Retinal pigment epithelial cell (primary cell): ENCODE results near the gene INPP4A.
A peak's percentile ranks its signal among the peaks of the same experiment; 100 is the strongest.

Source experiments
- DNase-seq: peaks from one replicate; pipeline ENCODE4 v3.0.0-alpha.2; 2010; ENCODE audit warnings: low read depth
- H3K4me3 ChIP-seq: 2 replicates; pipeline ENCODE4 v1.5.1; 2011; ENCODE audit warnings: mild to moderate bottlenecking, low read length, control low read depth, moderate library complexity
- CTCF ChIP-seq: conservative IDR thresholded peaks from 2 replicates; pipeline ENCODE4 v1.5.1; 2011; ENCODE audit warnings: low read depth, low read length, control low read depth, inconsistent platforms

INPP4A gene

GRCh38 chr2:98615481-98615880 is 170.8 kb downstream of the INPP4A start:
- no peak for DNase-seq
- TF ChIP-seq CTCF, result peak; percentile 2

GRCh38 chr2:98617149-98617548 is 172.5 kb downstream of the INPP4A start:
- no peak for DNase-seq

More at GRCh38 chr2:98615481-98615880, 170.8 kb downstream of the INPP4A start:
- no peak overlapping the region for H3K4me3 ChIP-seq

GRCh38 chr2:98623657-98624056 is 179.0 kb downstream of the INPP4A start:
- no peak for TF ChIP-seq CTCF
- H3K4me3 ChIP-seq, result no peak overlapping the region
- no peak for DNase-seq

More at GRCh38 chr2:98617149-98617548, 172.5 kb downstream of the INPP4A start:
- no peak overlapping the region for H3K4me3 ChIP-seq
- no peak for TF ChIP-seq CTCF

GRCh38 chr2:98632351-98632750 is 187.7 kb downstream of the INPP4A start:
- TF ChIP-seq CTCF, result no peak
- DNase-seq, result no peak
- H3K4me3 ChIP-seq, result no peak overlapping the region

DNA sequence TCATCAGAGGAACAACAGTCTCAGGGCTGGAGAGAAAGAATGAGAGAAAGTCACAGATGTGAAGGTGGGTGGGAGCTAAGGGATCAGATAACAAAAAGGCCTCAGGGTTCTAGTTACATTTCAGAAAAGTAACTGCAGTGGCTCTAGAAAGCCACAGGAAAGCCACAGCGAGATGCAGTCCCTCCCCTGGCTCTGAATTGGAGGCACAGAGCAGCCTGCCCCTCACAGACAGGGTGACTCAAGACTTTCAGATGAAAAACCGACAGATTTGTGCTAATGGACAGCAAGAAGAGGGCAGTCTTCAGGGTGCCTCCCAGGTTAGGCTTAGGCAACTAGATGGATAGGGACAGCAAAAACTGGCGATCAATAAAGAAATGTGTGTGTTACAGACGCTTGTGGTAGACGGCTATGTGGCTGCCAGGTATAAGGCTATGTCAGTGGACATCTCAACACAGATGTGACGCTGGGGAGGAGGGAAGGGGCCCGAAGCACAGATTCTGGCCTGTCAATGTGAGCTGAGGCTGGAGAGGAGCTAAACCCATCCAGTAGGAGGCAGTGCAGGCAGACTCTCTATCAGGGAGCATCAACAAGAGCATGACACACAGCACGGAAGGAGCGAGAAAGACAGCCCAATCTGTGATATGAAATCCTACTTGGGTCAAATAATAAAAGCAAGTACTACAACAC is 189.9 kb downstream of the INPP4A start:
- no peak overlapping the region for H3K4me3 ChIP-seq
- peak; percentile 39 for TF ChIP-seq CTCF
- DNase-seq, result no peak

DNA sequence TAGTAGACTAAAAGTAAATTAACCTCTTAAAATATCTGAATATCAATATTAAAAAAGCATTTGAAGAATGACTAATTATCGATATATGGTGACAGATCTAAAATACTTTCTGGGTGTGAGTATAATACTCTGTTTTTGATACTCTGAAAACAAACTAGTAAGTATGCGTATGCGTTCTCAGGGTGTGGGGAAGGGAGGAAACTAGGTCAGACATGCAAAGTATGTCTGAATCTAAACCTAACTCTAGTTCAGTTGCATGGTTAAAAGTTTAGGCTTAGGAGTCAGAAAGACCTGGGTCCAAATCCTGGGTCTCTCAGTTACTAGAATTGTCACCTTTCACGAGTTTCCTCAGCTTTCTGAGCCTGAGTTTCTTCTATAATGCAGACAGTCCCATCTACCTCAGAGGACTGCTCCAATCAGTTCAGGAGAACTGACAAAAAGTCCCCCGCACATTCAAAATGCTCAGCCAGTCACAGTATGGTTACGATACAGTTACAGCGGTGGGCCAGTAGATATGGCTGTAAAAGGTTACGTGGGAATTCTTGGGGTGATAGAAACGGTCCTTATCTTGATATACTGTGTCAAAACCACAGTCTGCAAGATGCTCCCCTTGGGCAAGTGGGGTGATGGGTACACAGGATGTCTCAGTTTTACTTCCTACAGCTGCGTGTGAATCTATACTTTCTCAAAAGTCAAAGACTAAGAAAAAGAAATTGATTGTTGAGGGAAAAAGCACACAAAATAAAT is 192.9 kb downstream of the INPP4A start:
- DNase-seq, result no peak
- H3K4me3 ChIP-seq, result no peak overlapping the region
- no peak for TF ChIP-seq CTCF
